HL-60 (cell line): ENCODE measurements around the gene COL6A3.

ENCODE experiments used
- DNase-seq, 2 experiments: peaks; one replicate each; pipeline ENCODE4 v3.0.0-alpha.2; 2010 to 2020; ENCODE audit warnings: low read depth in 1 of 2, low spot score in 1 of 2
- H3K27ac ChIP-seq: fragments of 250-450 bp; sonication (Bioruptor Pico); replicated peaks from 2 replicates; pipeline ENCODE4 v1.5.1; 2020; ENCODE audit warnings: mild to moderate bottlenecking, moderate library complexity
- H3K27me3 ChIP-seq: fragments of 250-450 bp; sonication (Bioruptor Pico); 2 replicates; pipeline ENCODE4 v1.5.1; 2021; ENCODE audit warnings: mild to moderate bottlenecking, moderate library complexity; ENCODE audit not compliant: insufficient read depth, poor library complexity, severe bottlenecking
- H3K4me3 ChIP-seq: replicated peaks from 2 replicates; pipeline ENCODE4 v1.5.1; 2011; ENCODE audit warnings: mild to moderate bottlenecking, control low read depth, low read length; ENCODE audit not compliant: insufficient read depth
- GABPA ChIP-seq: IDR thresholded peaks from 2 replicates; pipeline ENCODE4 v1.6.1; 2012; ENCODE audit warnings: low read depth
- POLR2AphosphoS5 ChIP-seq: IDR thresholded peaks from 2 replicates; pipeline ENCODE4 v1.6.1; 2012; ENCODE audit warnings: low read depth
- SPI1 ChIP-seq: IDR thresholded peaks from 2 replicates; pipeline ENCODE4 v1.6.1; 2012; ENCODE audit warnings: low read depth, mild to moderate bottlenecking, borderline replicate concordance
- TF ChIP-seq, protein P1 (sequence below): IDR thresholded peaks from 2 replicates; pipeline ENCODE4 v1.6.1; 2012; ENCODE audit warnings: low read depth; ENCODE audit not compliant: insufficient replicate concordance
- TF ChIP-seq, protein P2 (sequence below): IDR thresholded peaks from one replicate; pipeline ENCODE4 v1.5.1; 2011; ENCODE audit warnings: low read length, control low read depth, inconsistent platforms; ENCODE audit not compliant: insufficient read depth

COL6A3 gene

DNA sequence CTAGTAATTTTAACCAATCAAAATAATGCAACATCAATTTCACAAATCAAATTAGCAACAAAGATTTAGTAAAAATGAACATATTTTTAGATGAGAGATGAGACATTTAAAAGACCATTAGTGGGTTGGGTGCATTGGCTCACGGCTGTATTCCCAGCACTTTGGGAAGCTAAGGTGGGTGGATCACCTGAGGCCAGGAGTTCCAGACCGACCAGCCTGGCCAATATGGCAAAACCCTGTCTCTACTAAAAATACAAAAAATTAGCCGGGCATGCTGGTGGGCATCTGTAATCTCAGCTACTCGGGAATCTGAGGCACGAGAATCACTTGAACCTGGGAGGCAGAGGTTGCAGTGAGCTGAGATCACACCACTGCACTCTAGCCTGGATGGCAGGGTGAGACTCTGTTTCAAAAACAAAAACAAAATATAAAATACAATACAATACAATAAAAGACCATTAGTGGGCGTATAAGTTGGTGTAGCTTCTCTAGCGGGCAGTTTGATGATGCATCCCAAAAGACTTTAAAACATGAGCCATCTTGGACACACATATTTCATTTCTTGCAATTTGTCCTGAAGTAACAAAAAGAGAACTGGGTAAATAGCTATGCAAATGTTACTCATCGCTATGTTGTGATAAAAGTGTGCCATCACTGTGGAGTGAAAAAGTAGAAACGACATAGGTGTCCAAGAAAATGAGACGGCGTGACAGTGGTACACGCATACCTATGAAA is 101.8 kb downstream of the COL6A3 start:
- no peak for DNase-seq
- Histone ChIP-seq H3K4me3 (no peak overlapping the region), H3K27ac (no peak overlapping the region), H3K27me3 (no peaks in the 10 kb centered on the region)
- TF ChIP-seq POLR2AphosphoS5 (no peak), GABPA (no peak), SPI1 (no peak)
- TF ChIP-seq, protein P1, sequence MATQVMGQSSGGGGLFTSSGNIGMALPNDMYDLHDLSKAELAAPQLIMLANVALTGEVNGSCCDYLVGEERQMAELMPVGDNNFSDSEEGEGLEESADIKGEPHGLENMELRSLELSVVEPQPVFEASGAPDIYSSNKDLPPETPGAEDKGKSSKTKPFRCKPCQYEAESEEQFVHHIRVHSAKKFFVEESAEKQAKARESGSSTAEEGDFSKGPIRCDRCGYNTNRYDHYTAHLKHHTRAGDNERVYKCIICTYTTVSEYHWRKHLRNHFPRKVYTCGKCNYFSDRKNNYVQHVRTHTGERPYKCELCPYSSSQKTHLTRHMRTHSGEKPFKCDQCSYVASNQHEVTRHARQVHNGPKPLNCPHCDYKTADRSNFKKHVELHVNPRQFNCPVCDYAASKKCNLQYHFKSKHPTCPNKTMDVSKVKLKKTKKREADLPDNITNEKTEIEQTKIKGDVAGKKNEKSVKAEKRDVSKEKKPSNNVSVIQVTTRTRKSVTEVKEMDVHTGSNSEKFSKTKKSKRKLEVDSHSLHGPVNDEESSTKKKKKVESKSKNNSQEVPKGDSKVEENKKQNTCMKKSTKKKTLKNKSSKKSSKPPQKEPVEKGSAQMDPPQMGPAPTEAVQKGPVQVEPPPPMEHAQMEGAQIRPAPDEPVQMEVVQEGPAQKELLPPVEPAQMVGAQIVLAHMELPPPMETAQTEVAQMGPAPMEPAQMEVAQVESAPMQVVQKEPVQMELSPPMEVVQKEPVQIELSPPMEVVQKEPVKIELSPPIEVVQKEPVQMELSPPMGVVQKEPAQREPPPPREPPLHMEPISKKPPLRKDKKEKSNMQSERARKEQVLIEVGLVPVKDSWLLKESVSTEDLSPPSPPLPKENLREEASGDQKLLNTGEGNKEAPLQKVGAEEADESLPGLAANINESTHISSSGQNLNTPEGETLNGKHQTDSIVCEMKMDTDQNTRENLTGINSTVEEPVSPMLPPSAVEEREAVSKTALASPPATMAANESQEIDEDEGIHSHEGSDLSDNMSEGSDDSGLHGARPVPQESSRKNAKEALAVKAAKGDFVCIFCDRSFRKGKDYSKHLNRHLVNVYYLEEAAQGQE = no peak
- TF ChIP-seq, protein P2, sequence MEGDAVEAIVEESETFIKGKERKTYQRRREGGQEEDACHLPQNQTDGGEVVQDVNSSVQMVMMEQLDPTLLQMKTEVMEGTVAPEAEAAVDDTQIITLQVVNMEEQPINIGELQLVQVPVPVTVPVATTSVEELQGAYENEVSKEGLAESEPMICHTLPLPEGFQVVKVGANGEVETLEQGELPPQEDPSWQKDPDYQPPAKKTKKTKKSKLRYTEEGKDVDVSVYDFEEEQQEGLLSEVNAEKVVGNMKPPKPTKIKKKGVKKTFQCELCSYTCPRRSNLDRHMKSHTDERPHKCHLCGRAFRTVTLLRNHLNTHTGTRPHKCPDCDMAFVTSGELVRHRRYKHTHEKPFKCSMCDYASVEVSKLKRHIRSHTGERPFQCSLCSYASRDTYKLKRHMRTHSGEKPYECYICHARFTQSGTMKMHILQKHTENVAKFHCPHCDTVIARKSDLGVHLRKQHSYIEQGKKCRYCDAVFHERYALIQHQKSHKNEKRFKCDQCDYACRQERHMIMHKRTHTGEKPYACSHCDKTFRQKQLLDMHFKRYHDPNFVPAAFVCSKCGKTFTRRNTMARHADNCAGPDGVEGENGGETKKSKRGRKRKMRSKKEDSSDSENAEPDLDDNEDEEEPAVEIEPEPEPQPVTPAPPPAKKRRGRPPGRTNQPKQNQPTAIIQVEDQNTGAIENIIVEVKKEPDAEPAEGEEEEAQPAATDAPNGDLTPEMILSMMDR = no peak

DNA sequence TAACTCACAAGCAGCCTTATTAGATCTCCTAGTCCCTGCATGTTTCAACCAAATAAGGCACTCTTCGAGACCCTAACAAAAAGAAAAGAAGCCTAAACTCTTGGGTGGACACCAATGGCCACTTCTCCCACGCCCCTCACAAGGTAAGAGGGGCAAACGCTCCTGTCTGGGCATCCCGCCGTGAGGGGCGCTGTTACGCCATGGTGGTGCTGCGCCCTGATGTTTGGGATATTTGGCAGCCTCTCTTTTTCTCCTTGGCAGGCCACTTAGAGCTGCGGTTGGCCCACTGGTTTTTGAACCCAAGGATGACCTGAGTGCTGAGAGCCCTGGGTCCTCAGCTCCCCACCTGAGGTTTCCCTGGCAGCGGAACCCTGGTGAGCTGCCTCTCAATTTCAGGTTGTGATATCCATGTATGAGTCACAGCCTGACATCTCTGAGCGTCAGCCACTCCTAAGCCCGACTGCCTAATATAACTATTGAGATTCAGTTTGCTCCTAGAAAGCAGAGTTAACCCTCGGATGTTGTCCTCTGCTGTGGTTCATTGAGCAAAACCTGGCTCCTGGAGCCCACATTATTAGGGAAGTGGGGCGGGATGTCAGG is 103.3 kb downstream of the COL6A3 start:
- DNase-seq = no peak
- no peaks in the 10 kb centered on the region for H3K27me3 ChIP-seq
- H3K4me3 ChIP-seq = no peak overlapping the region
- TF ChIP-seq, protein P2 = no peak
- TF ChIP-seq, protein P1 = no peak
- TF ChIP-seq POLR2AphosphoS5 (no peak), GABPA (no peak), SPI1 (no peak)
- H3K27ac ChIP-seq = no peak overlapping the region

DNA sequence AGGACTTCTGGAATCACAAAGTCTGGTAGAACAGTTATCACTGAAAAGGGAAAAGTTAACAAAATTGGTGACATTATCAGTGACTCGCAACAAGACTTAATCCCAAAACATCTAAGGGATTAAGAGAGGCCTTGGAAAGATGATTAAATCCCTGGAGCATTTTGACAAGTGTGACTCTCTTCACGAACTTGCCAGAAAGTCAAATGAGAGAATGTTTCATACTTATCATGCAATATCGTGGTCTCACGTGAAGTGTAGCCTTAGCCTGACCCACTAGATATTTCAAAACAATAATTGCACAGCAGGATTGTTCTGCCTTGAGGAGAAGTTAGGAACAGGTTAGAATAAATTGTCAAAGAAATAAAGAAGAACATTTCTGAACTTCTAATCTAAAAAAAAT is 104.5 kb downstream of the COL6A3 start:
- DNase-seq = no peak
- Histone ChIP-seq H3K27ac (no peak overlapping the region), H3K4me3 (no peak overlapping the region), H3K27me3 (no peaks in the 10 kb centered on the region)
- TF ChIP-seq, protein P2 = no peak
- TF ChIP-seq SPI1 (no peak), POLR2AphosphoS5 (no peak), GABPA (no peak)
- TF ChIP-seq, protein P1 = no peak
